ENCODE results near the gene MAP3K20.

DNA sequence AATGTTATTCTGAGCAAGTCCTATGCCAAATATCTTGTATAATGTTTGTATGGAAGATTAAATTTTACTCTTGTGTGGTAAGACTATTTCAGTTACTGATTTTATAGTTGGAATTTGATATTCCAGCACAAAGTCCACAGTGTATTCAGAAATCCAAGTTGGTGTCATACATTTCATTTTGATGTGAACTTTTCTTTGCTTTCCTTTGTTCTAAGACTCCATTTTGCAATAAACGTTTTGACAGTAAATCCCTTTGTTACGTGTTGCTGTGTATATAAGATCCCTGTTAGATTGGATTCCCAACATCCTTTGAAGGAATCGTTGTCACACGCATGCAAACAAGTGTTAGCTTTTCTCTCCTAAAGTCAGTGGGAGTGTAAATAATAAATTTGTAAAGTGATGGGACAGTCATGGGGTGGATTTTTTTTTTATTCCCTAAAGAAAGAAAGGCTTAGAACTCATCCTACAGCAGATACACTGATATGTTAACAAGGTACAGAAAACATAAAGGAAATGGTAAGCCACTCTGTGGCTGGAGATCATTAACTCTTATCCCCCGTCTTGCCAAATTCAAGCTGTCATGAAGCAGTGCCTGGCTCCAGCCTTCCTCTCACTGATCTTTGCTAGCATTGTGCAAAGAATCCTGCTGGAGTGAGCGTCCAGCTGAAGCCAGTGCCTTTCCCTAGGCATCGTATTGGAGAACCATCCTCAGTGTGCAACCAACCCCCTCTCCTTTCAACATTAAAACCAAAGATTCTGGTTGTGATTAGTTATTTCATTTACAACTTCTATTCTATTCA is 151.5 kb downstream of the MAP3K20 start:
- TF ChIP-seq, protein P1, sequence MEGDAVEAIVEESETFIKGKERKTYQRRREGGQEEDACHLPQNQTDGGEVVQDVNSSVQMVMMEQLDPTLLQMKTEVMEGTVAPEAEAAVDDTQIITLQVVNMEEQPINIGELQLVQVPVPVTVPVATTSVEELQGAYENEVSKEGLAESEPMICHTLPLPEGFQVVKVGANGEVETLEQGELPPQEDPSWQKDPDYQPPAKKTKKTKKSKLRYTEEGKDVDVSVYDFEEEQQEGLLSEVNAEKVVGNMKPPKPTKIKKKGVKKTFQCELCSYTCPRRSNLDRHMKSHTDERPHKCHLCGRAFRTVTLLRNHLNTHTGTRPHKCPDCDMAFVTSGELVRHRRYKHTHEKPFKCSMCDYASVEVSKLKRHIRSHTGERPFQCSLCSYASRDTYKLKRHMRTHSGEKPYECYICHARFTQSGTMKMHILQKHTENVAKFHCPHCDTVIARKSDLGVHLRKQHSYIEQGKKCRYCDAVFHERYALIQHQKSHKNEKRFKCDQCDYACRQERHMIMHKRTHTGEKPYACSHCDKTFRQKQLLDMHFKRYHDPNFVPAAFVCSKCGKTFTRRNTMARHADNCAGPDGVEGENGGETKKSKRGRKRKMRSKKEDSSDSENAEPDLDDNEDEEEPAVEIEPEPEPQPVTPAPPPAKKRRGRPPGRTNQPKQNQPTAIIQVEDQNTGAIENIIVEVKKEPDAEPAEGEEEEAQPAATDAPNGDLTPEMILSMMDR (conservative IDR thresholded peaks at IDR 0.05 in 1 of 2, IDR thresholded peaks at IDR 0.05 in 1 of 2; ENCODE audit: extremely low read depth in 1 of 2, insufficient read depth in 1 of 2, low read depth in 1 of 2, low read length in 2 of 2): no peak
- TF ChIP-seq EZH2 (IDR thresholded peaks at IDR 0.05; ENCODE audit: borderline replicate concordance, low read length): no peak
